ENCODE data around the gene PPP1R16B.

DNA sequence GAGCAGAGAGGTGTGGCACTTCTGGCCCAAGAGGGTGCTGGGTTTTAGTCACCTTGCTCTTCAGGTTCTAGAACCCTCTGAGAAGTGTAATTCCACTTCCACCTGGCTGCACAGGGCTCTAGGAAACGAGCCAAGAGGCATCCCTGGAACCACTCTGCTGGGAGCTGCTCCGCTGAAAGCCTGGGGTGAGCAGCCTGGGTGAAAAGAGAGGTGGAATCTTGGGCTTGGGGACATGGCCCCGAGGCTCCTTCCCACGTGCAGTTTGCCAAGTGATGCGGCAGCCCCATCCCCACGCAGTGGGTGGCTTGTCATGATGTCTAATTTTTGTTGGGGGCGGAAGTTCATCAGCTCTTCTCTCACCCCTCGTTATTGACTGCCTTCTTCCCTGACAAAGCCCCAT is 32.8 kb downstream of the PPP1R16B start:
- TF ChIP-seq POLR2A (IDR thresholded peaks at IDR 0.05) = no peak
- TF ChIP-seq, protein P1, sequence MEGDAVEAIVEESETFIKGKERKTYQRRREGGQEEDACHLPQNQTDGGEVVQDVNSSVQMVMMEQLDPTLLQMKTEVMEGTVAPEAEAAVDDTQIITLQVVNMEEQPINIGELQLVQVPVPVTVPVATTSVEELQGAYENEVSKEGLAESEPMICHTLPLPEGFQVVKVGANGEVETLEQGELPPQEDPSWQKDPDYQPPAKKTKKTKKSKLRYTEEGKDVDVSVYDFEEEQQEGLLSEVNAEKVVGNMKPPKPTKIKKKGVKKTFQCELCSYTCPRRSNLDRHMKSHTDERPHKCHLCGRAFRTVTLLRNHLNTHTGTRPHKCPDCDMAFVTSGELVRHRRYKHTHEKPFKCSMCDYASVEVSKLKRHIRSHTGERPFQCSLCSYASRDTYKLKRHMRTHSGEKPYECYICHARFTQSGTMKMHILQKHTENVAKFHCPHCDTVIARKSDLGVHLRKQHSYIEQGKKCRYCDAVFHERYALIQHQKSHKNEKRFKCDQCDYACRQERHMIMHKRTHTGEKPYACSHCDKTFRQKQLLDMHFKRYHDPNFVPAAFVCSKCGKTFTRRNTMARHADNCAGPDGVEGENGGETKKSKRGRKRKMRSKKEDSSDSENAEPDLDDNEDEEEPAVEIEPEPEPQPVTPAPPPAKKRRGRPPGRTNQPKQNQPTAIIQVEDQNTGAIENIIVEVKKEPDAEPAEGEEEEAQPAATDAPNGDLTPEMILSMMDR (IDR thresholded peaks at IDR 0.05) = no peak

All from body of pancreas (tissue), 4 donors.